Neuron (in vitro differentiated cells): ENCODE measurements around the gene ANKRD17.

Experiments used
- H2AFZ ChIP-seq: one replicate; pipeline ENCODE4 v1.6.1; 2013; ENCODE audit warnings: low read depth, mild to moderate bottlenecking, inconsistent platforms, low read length, moderate library complexity
- H3K27me3 ChIP-seq: one replicate; pipeline ENCODE4 v1.6.1; 2013; ENCODE audit warnings: low read length; ENCODE audit not compliant: insufficient read depth
- H3K36me3 ChIP-seq: one replicate; pipeline ENCODE4 v1.6.1; 2013; ENCODE audit warnings: low read length; ENCODE audit not compliant: insufficient read depth
- H3K4me1 ChIP-seq: one replicate; pipeline ENCODE4 v1.6.1; 2013; ENCODE audit warnings: low read length; ENCODE audit not compliant: insufficient read depth
- H3K4me3 ChIP-seq: 2 replicates; pipeline ENCODE4 v1.5.1; 2013; ENCODE audit warnings: mild to moderate bottlenecking, low read length, moderate library complexity
- H3K9me3 ChIP-seq: one replicate; pipeline ENCODE4 v1.6.1; 2013; ENCODE audit warnings: low read length

ANKRD17 gene

DNA sequence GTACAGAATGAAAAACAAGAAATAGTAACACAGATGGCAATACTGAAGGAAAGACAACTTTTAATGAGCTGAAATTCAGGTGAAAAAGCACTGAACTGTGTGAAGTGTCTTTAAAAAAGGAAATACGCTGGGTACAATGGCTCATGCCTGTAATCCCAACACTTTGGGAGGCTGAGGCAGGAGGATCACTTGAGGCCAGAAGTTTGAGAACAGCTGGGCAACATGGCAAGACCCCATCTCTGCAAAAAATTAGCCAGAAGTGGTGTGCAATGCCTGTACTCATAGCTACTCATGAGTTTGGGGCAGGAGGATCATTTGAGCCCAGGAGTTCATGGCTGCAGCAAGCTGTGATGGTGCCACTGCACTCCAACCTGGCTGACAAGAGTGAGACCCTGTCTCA lies 129.3 kb downstream of the ANKRD17 start:
- H3K27me3 ChIP-seq = no peaks in the 10 kb centered on the region
- no peaks in the 10 kb centered on the region for H3K9me3 ChIP-seq
- H3K4me1 ChIP-seq = no peaks in the 10 kb centered on the region
- no peak overlapping the region for H2AFZ ChIP-seq
- H3K36me3 ChIP-seq = peaks cover 51% of the 10 kb centered on the region
- no peak overlapping the region for H3K4me3 ChIP-seq

DNA sequence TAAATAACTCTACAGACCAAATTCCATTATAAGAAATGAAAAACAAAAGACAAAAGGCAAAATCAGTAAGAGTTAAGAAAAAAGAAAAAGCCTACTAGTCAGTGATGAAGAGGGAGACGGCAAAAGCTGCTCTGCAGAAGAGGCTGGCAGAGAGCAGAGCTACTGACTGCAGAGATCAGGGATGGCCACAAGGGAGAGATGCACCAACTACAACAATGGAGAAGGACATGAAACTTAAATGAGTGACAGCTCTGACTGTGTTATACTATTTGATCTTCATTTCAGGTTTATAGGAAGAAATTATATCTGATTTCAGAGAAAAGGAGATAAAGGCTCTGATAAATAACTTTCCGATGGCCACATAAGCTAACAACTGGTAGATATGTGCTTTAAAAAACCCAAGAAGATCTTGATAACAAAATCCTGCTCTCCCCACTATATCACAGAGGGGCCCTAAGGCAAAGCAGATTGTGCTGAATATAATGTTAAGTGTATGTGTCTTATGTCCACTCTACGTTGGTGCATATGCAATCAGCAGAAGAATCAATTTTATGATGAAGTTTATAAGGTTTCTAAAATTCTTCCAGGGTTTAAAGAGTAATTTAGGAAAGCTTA lies 130.7 kb downstream of the ANKRD17 start:
- H3K36me3 ChIP-seq = peaks cover 54% of the 10 kb centered on the region

DNA sequence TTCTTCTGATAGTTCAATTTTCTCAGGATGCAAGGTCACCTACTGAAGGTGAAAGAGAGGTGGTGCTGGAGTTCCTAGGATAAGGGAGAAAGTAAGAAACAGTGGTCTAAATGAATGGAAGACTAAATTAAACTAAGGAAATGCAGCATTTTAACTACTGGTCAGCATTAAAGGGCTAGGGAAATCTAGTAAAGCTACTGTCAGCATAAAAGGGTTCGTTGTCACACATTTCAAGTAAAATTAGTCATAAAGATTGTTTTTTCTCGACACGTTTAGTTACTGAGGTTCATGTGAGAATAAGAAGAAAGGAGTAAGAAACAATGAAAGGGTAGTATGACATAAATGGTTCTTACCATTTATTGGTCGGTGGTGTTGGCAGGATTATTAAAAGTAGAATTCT lies 149.1 kb downstream of the ANKRD17 start:
- Histone ChIP-seq H3K4me3 (no peak overlapping the region), H3K9me3 (no peaks in the 10 kb centered on the region), H3K36me3 (peaks cover 76% of the 10 kb centered on the region), H2AFZ (no peak overlapping the region), H3K27me3 (no peaks in the 10 kb centered on the region), H3K4me1 (no peaks in the 10 kb centered on the region)

More for the DNA sequence above, 130.7 kb downstream of the ANKRD17 start:
- no peaks in the 10 kb centered on the region for H3K27me3 ChIP-seq
- H2AFZ ChIP-seq = no peak overlapping the region
- H3K9me3 ChIP-seq = no peaks in the 10 kb centered on the region
- no peak overlapping the region for H3K4me3 ChIP-seq
- no peaks in the 10 kb centered on the region for H3K4me1 ChIP-seq

GRCh38 chr4:73104695-73105094 lies 153.9 kb downstream of the ANKRD17 start:
- Histone ChIP-seq H2AFZ (no peak overlapping the region), H3K36me3 (peaks cover 71% of the 10 kb centered on the region), H3K4me1 (no peaks in the 10 kb centered on the region), H3K9me3 (no peaks in the 10 kb centered on the region), H3K4me3 (no peak overlapping the region), H3K27me3 (no peaks in the 10 kb centered on the region)

- Histone ChIP-seq H2AFZ (no peak overlapping the region), H3K36me3 (peaks cover 71% of the 10 kb centered on the region), H3K9me3 (no peaks in the 10 kb centered on the region), H3K27me3 (no peaks in the 10 kb centered on the region), H3K4me3 (no peak overlapping the region), H3K4me1 (no peaks in the 10 kb centered on the region)
These were observed 154.6 kb downstream of the ANKRD17 start for GRCh38 chr4:73103799-73104503.

- H3K27me3 ChIP-seq = no peaks in the 10 kb centered on the region
- H3K9me3 ChIP-seq = no peaks in the 10 kb centered on the region
- peaks cover 79% of the 10 kb centered on the region for H3K36me3 ChIP-seq
- H3K4me1 ChIP-seq = no peaks in the 10 kb centered on the region
- no peak overlapping the region for H3K4me3 ChIP-seq
- H2AFZ ChIP-seq = no peak overlapping the region
These were observed 159.5 kb downstream of the ANKRD17 start for GRCh38 chr4:73099143-73099542.

DNA sequence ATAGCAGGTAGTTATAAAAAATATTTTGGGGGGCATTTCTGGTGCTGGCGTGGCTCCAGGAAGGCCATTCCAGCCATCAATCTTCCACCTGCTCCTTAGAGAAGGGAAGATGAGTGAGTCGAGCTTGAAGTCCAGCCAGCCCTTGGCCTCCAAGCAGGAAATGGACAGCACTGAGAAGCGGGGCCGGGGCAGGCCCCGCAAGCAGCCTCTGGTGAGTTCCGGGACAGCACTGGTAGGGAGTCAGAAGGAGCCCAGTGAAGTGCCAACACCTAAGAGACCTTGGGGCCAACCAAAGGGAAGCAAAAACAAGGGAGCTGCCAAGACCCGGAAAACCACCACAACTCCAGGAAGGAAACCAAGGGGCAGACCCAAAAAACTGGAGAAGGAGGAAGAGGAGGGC lies 159.9 kb downstream of the ANKRD17 start:
- Histone ChIP-seq H2AFZ (no peak overlapping the region), H3K36me3 (peaks cover 83% of the 10 kb centered on the region), H3K4me1 (no peaks in the 10 kb centered on the region), H3K9me3 (no peaks in the 10 kb centered on the region), H3K27me3 (no peaks in the 10 kb centered on the region), H3K4me3 (no peak overlapping the region)

- Histone ChIP-seq H3K36me3 (peaks cover 83% of the 10 kb centered on the region), H3K27me3 (no peaks in the 10 kb centered on the region), H3K9me3 (no peaks in the 10 kb centered on the region), H3K4me1 (no peaks in the 10 kb centered on the region), H3K4me3 (no peak overlapping the region), H2AFZ (no peak overlapping the region)
These were observed 160.6 kb downstream of the ANKRD17 start for GRCh38 chr4:73098016-73098415.

DNA sequence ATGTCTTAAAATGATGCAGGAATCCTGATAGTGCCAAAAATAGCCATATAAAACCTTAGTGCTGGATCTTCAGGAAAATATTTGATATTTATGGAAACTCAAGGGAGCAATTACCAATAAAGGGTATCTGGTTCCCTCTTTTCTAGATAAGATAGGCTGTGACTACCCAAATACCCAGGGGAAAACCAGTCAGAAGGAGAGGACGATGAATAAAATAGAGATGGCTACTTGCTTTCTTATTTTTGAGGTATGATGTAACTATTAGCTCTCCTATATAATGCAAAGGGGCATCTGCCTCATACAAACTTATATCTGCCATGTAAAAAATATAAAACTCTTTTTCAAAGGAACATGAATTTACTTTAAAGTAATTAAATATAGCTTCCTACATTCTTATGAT lies 165.7 kb downstream of the ANKRD17 start:
- no peaks in the 10 kb centered on the region for H3K4me1 ChIP-seq
- H3K36me3 ChIP-seq = peaks cover 78% of the 10 kb centered on the region
- H3K27me3 ChIP-seq = no peaks in the 10 kb centered on the region
- no peak overlapping the region for H2AFZ ChIP-seq
- no peaks in the 10 kb centered on the region for H3K9me3 ChIP-seq
- no peak overlapping the region for H3K4me3 ChIP-seq

- H3K36me3 ChIP-seq = peaks cover 74% of the 10 kb centered on the region
- H3K27me3 ChIP-seq = no peaks in the 10 kb centered on the region
- H3K4me1 ChIP-seq = no peaks in the 10 kb centered on the region
- H3K4me3 ChIP-seq = no peak overlapping the region
- no peak overlapping the region for H2AFZ ChIP-seq
- H3K9me3 ChIP-seq = no peaks in the 10 kb centered on the region
These were observed 167.9 kb downstream of the ANKRD17 start for GRCh38 chr4:73090738-73091137.

DNA sequence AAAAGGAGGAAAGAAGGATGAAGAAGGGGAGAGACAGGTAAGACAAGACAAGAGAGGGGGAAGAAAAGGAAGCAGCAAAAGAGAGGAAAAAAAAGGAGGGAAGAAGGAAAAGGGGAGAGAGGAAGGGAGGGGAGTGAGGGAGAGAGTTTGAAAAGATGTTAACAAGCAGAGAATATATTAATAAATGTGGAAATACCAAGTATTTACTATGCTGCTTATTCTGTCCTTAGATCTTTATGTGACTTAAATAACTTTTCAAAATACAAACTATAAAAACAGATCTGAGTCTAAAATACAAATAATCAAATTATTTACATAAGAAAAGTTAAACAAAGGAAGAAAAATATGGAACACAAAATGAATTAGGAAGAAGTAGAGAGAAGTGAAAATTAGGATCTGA lies 170.7 kb downstream of the ANKRD17 start:
- no peak overlapping the region for H3K4me3 ChIP-seq
- H3K4me1 ChIP-seq = no peaks in the 10 kb centered on the region
- H3K27me3 ChIP-seq = no peaks in the 10 kb centered on the region
- peaks cover 81% of the 10 kb centered on the region for H3K36me3 ChIP-seq
- no peak overlapping the region for H2AFZ ChIP-seq
- no peaks in the 10 kb centered on the region for H3K9me3 ChIP-seq

GRCh38 chr4:73086095-73086868 lies 172.3 kb downstream of the ANKRD17 start:
- H3K4me1 ChIP-seq = no peaks in the 10 kb centered on the region
- H2AFZ ChIP-seq = no peak overlapping the region
- no peaks in the 10 kb centered on the region for H3K27me3 ChIP-seq
- no peaks in the 10 kb centered on the region for H3K9me3 ChIP-seq
- peaks cover 78% of the 10 kb centered on the region for H3K36me3 ChIP-seq
- no peak overlapping the region for H3K4me3 ChIP-seq

- peaks cover 80% of the 10 kb centered on the region for H3K36me3 ChIP-seq
- H2AFZ ChIP-seq = no peak overlapping the region
- no peaks in the 10 kb centered on the region for H3K4me1 ChIP-seq
- no peak overlapping the region for H3K4me3 ChIP-seq
- no peaks in the 10 kb centered on the region for H3K9me3 ChIP-seq
- H3K27me3 ChIP-seq = no peaks in the 10 kb centered on the region
These were observed 177.8 kb downstream of the ANKRD17 start for GRCh38 chr4:73080789-73081188.
